Smooth muscle cell (in vitro differentiated cells): ENCODE data around the gene AK9. TPM values are rescaled to one million over a fixed set of nuclear protein-coding genes. Genes with fewer than 3 reads are reported as not detected.
"Not testable (repeated sequence)": the region's sequence is repeated elsewhere in the genome, so short reads cannot be mapped to it uniquely, and the experiment has no call there.

Experiments
- DNase-seq: peaks from one replicate; lab custom pipeline; 2025; ENCODE audit not compliant: unreplicated experiment; lab: John Stamatoyannopoulos, UW
- H2AFZ ChIP-seq: fragments of 200-600 bp; sonication (generic); 2 replicates; pipeline ENCODE4 v1.6.0; 2016; ENCODE audit warnings: antibody characterized with exemption, low read depth, mild to moderate bottlenecking
- H3F3A ChIP-seq: fragments of 200-600 bp; sonication (generic); 2 replicates; pipeline ENCODE4 v1.6.0; 2017; ENCODE audit warnings: antibody characterized with exemption, low read depth
- H3K27ac ChIP-seq: fragments of 200-600 bp; sonication (generic); 2 replicates; pipeline ENCODE4 v1.5.1; 2016; ENCODE audit warnings: low read depth, mild to moderate bottlenecking
- H3K27me3 ChIP-seq: fragments of 200-600 bp; sonication (generic); 2 replicates; pipeline ENCODE4 v1.6.1; 2016; ENCODE audit warnings: low read depth, mild to moderate bottlenecking
- H3K36me3 ChIP-seq: fragments of 200-600 bp; sonication (generic); 2 replicates; pipeline ENCODE4 v1.5.1; 2016; ENCODE audit warnings: low read depth
- H3K4me1 ChIP-seq: fragments of 200-600 bp; sonication (generic); 2 replicates; pipeline ENCODE4 v1.5.1; 2016; ENCODE audit warnings: low read depth
- H3K4me2 ChIP-seq: fragments of 200-600 bp; sonication (generic); 2 replicates; pipeline ENCODE4 v1.6.0; 2016; ENCODE audit warnings: mild to moderate bottlenecking
- H3K4me3 ChIP-seq: fragments of 200-600 bp; sonication (generic); 2 replicates; pipeline ENCODE4 v1.5.1; 2016; ENCODE audit warnings: mild to moderate bottlenecking
- H3K79me2 ChIP-seq: fragments of 200-600 bp; sonication (generic); 2 replicates; pipeline ENCODE4 v1.6.0; 2016; ENCODE audit warnings: low read depth, mild to moderate bottlenecking
- H3K9ac ChIP-seq: fragments of 200-600 bp; sonication (generic); 2 replicates; pipeline ENCODE4 v1.6.0; 2016; ENCODE audit warnings: low read depth
- H3K9me3 ChIP-seq: fragments of 200-600 bp; sonication (generic); replicated peaks from 2 replicates; pipeline ENCODE4 v1.5.1; 2016; ENCODE audit warnings: low read depth
- H4K20me1 ChIP-seq: fragments of 200-600 bp; sonication (generic); 2 replicates; pipeline ENCODE4 v1.6.0; 2016; ENCODE audit warnings: low read depth
- WGBS: methylation state at CpG from one replicate; pipeline ENCODE4 v1.1.7; 2016; ENCODE audit warnings: low lambda C conversion rate; 5-methylcytosine and 5-hydroxymethylcytosine counted together
- polyA plus RNA-seq: library from polyadenylated mRNA; unstranded; fragments of >200 nt; fragmentation: Nextera tagmentation; extraction: Ambion mirVana; gene quantifications from 2 replicates; pipeline ENCODE4 v1.2.1, GENCODE V29; 2016
- total RNA-seq: library from RNA; depleted of rRNA; stranded (reverse); fragments of >200 nt; gene quantifications from 2 replicates; pipeline ENCODE4 v1.2.3, GENCODE V29; 2014
- TF ChIP-seq, protein P1 (sequence below): fragments of 200-600 bp; sonication (generic); IDR thresholded peaks from 2 replicates; pipeline ENCODE4 v1.5.1; 2017; ENCODE audit warnings: borderline replicate concordance, mild to moderate bottlenecking, antibody characterized with exemption; ENCODE audit not compliant: insufficient read depth, poor library complexity, severe bottlenecking

The AK9 gene
- total and polyA plus RNA-seq, 2 experiments from 2014 or later = 1.9 to 7.2 TPM

DNA sequence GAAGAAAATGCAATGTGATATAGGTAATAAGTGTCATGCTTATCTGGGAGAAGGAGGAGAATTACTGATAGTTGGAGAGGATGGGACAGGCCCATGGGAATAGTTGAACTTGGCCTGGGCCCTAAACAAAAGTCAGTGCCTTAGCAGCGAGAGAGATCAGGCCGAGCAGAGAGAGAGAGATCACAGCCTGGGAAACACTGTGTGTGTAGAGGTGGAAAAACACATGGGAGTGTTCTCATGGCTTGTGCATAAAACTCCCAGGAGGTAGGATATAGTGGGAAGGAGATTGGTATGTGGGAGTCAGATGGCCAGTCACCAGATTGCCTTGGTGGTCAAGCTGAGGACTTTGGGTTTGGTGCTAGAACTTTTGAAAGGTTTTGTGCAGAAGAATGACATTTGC lies 47.7 kb upstream of the AK9 start:
- 93% methylated on average over 2 of the region's 2 CpGs for WGBS
- Histone ChIP-seq H3K36me3 (no peaks in the 10 kb centered on the region), H3F3A (no peaks in the 10 kb centered on the region), H3K4me3 (no peak overlapping the region), H3K79me2 (no peaks in the 10 kb centered on the region), H4K20me1 (no peaks in the 10 kb centered on the region), H3K9ac (no peak overlapping the region), H2AFZ (no peak overlapping the region), H3K4me1 (no peaks in the 10 kb centered on the region), H3K27ac (no peak overlapping the region), H3K9me3 (no peaks in the 10 kb centered on the region), H3K4me2 (no peak overlapping the region), H3K27me3 (no peaks in the 10 kb centered on the region)
- TF ChIP-seq, protein P1, sequence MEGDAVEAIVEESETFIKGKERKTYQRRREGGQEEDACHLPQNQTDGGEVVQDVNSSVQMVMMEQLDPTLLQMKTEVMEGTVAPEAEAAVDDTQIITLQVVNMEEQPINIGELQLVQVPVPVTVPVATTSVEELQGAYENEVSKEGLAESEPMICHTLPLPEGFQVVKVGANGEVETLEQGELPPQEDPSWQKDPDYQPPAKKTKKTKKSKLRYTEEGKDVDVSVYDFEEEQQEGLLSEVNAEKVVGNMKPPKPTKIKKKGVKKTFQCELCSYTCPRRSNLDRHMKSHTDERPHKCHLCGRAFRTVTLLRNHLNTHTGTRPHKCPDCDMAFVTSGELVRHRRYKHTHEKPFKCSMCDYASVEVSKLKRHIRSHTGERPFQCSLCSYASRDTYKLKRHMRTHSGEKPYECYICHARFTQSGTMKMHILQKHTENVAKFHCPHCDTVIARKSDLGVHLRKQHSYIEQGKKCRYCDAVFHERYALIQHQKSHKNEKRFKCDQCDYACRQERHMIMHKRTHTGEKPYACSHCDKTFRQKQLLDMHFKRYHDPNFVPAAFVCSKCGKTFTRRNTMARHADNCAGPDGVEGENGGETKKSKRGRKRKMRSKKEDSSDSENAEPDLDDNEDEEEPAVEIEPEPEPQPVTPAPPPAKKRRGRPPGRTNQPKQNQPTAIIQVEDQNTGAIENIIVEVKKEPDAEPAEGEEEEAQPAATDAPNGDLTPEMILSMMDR = no peak
- no peak for DNase-seq

DNA sequence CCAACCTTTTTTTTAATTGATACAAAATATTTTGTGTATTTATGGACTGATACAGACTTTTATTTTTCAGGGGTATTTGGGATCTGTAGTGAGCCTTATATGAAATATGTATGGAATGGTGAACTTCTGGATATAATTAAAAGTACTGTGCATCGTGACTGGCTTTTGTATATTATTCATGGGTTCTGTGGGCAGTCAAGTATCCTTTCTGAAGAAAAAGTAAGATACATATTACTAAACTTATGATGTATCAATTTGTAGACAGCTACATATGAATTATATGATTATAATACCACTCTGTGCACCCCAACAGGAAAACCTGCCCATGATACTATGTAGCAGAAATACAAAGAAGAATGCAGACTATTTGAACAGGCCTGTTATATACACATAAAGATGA lies 47.3 kb upstream of the AK9 start:
- H3K27me3 ChIP-seq = no peaks in the 10 kb centered on the region
- WGBS = 78% methylated on average over 1 of the region's 1 CpG
- no peak overlapping the region for H3K4me3 ChIP-seq
- no peak overlapping the region for H3K27ac ChIP-seq
- no peaks in the 10 kb centered on the region for H3K36me3 ChIP-seq
- H3K4me1 ChIP-seq = no peaks in the 10 kb centered on the region
- no peak for DNase-seq
- no peaks in the 10 kb centered on the region for H3K9me3 ChIP-seq
- no peak overlapping the region for H2AFZ ChIP-seq
- H3K4me2 ChIP-seq = no peak overlapping the region
- no peaks in the 10 kb centered on the region for H3F3A ChIP-seq
- H3K9ac ChIP-seq = no peak overlapping the region
- no peaks in the 10 kb centered on the region for H4K20me1 ChIP-seq
- H3K79me2 ChIP-seq = no peaks in the 10 kb centered on the region
- TF ChIP-seq, protein P1 = no peak

DNA sequence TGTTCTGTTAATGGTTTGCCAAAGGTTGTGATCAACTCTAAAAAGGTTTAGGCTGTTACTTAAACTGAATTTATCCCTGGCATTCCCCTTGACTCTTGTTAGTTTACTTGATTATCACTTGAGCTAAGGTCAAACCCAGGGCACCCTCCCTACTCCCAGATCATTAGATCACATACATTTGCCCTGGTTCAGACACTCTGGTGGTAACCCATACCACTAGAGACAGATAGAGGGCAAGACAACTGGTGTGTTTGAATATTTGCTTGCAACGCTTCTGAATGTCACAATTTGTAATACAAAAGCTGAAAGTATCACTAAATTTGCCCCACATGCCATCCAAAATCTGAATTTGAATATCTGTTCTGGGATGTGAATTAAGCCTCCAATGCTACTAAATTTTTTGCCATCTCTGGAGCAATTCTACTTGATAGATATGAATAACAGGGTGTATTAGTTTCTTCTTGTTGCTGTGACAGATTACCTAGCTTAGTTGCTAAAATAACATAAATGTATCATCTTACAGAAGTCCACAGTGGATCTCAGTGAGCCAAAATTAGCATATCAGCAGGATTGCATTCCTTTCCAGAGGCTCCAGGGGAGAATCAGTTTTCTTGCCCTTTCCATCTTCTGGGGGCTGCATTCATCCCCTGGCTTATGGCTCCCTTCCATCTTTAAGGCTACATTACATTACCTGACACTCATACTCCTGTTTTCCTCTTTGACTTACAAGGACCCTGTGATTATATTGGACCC lies 45.4 kb upstream of the AK9 start:
- H3K79me2 ChIP-seq = no peaks in the 10 kb centered on the region
- H3K4me2 ChIP-seq = no peak overlapping the region
- no peak for DNase-seq
- no peaks in the 10 kb centered on the region for H3K36me3 ChIP-seq
- no peaks in the 10 kb centered on the region for H3K4me1 ChIP-seq
- no peaks in the 10 kb centered on the region for H3K27me3 ChIP-seq
- no peaks in the 10 kb centered on the region for H3F3A ChIP-seq
- WGBS = 33% methylated on average over 1 of the region's 1 CpG
- no peaks in the 10 kb centered on the region for H3K9me3 ChIP-seq
- H3K27ac ChIP-seq = no peak overlapping the region
- no peak overlapping the region for H3K9ac ChIP-seq
- H3K4me3 ChIP-seq = no peak overlapping the region
- no peak overlapping the region for H2AFZ ChIP-seq
- no peaks in the 10 kb centered on the region for H4K20me1 ChIP-seq
- TF ChIP-seq, protein P1 = no peak

DNA sequence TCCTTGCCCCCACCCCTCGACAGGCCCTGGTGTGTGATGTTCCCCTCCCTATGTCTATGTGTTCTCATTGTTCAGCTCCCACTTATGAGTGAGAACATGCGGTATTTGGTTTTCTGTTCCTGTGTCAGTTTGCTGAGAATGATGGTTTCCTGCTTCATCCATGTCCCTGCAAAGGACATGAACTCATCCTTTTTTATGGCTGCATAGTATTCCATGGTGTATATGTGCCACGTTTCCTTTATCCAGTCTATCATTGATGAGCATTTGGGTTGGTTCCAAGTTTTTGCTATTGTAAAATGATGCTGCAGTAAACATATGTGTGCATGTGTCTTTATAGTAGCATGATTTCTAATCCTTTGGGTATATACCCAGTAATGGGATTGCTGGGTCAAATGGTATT lies 34.2 kb upstream of the AK9 start:
- WGBS = 97% methylated on average over 3 of the region's 3 CpGs
- not testable (repeated sequence) for H3K27me3 ChIP-seq, H3K4me1 ChIP-seq, H3F3A ChIP-seq, H2AFZ ChIP-seq, H3K9me3 ChIP-seq, H3K4me2 ChIP-seq, H3K79me2 ChIP-seq, DNase-seq, H3K36me3 ChIP-seq, H3K27ac ChIP-seq, H3K4me3 ChIP-seq, H4K20me1 ChIP-seq, H3K9ac ChIP-seq
